IMR-90 (cell line): ENCODE measurements around the gene PNKD. TPM values are rescaled to one million over a fixed set of nuclear protein-coding genes. Genes with fewer than 3 reads are reported as not detected.

Experiments
- ATAC-seq: fragments of 200-7000 bp; cut with Tn5 transposase; 2 replicates; pipeline ENCODE4 v1.9.1; 2020; ENCODE audit warnings: low read depth, mild to moderate bottlenecking, moderate library complexity
- BruUV-seq: library from RNA; stranded (reverse); fragments of 400-500 nt; replicated peaks from 2 replicates; lab custom pipeline; 2021; lab: Mats Ljungman, UMichigan
- CTCF ChIA-PET: fragments of 300-600 bp; formaldehyde crosslinking; extraction: SDS; loops from one replicate; lab custom pipeline; 2021; ENCODE audit warnings: antibody characterized with exemption; lab: Yijun Ruan, JAX
- POLR2A ChIA-PET: fragments of 300-600 bp; sonication (Branson Sonifier 250); formaldehyde crosslinking; loops from one replicate; lab custom pipeline; 2022; ENCODE audit warnings: antibody characterized with exemption; ENCODE audit not compliant: unreplicated experiment; lab: Charles Lee
- DNase-seq: peaks from one replicate; pipeline ENCODE4 v3.0.0; 2013
- H2AFZ ChIP-seq: replicated peaks from 2 replicates; pipeline ENCODE3; 2013; ENCODE audit warnings: low read length, mild to moderate bottlenecking; ENCODE audit not compliant: poor library complexity
- H2AK5ac ChIP-seq: 2 replicates; pipeline ENCODE4 v1.6.1; 2013; ENCODE audit warnings: low read depth, low read length, inconsistent platforms
- H2AK9ac ChIP-seq: replicated peaks from 2 replicates; pipeline ENCODE3; 2013; ENCODE audit warnings: mild to moderate bottlenecking, low read depth, low read length, moderate library complexity; ENCODE audit not compliant: poor library complexity
- H2BK120ac ChIP-seq: 2 replicates; pipeline ENCODE4 v1.6.1; 2013; ENCODE audit warnings: low read depth, low read length, inconsistent platforms
- H2BK15ac ChIP-seq: 3 replicates; pipeline ENCODE4 v1.6.1; 2013; ENCODE audit warnings: low read depth, low read length, inconsistent platforms
- H2BK20ac ChIP-seq: 2 replicates; pipeline ENCODE4 v1.6.1; 2013; ENCODE audit warnings: low read depth, mild to moderate bottlenecking, inconsistent platforms, low read length, moderate library complexity
- H2BK5ac ChIP-seq: 2 replicates; pipeline ENCODE4 v1.6.1; 2013; ENCODE audit warnings: mild to moderate bottlenecking, low read depth, low read length, inconsistent platforms; ENCODE audit not compliant: poor library complexity, severe bottlenecking
- H3K14ac ChIP-seq: replicated peaks from 2 replicates; pipeline ENCODE4 v1.6.1; 2013; ENCODE audit warnings: low read depth, low read length, inconsistent platforms
- H3K18ac ChIP-seq: 2 replicates; pipeline ENCODE4 v1.6.1; 2013; ENCODE audit warnings: low read depth, low read length, control low read depth
- H3K23ac ChIP-seq: 2 replicates; pipeline ENCODE4 v1.6.1; 2013; ENCODE audit warnings: low read depth, low read length, inconsistent platforms
- H3K27ac ChIP-seq: 2 replicates; pipeline ENCODE4 v1.5.1; 2013; ENCODE audit warnings: mild to moderate bottlenecking, control low read depth, low read length; ENCODE audit not compliant: insufficient read depth
- H3K27me3 ChIP-seq: 2 replicates; pipeline ENCODE4 v1.6.1; 2013; ENCODE audit warnings: low read length; ENCODE audit not compliant: control insufficient read depth, insufficient read depth
- H3K36me3 ChIP-seq: 2 replicates; pipeline ENCODE4 v1.6.1; 2013; ENCODE audit warnings: low read length, mixed read lengths; ENCODE audit not compliant: control insufficient read depth, insufficient read depth
- H3K4ac ChIP-seq: 2 replicates; pipeline ENCODE4 v1.6.1; 2013; ENCODE audit warnings: low read depth, low read length, inconsistent platforms
- H3K4me1 ChIP-seq: 2 replicates; pipeline ENCODE4 v1.6.1; 2013; ENCODE audit warnings: low read length, mixed read lengths; ENCODE audit not compliant: control insufficient read depth, insufficient read depth
- H3K4me2 ChIP-seq: 2 replicates; pipeline ENCODE4 v1.6.1; 2013; ENCODE audit warnings: low read depth, mild to moderate bottlenecking, control low read depth, low read length, moderate library complexity
- H3K4me3 ChIP-seq: 2 replicates; pipeline ENCODE4 v1.5.1; 2013; ENCODE audit warnings: low read depth, mild to moderate bottlenecking, control low read depth, low read length, moderate library complexity; ENCODE audit not compliant: insufficient read depth
- H3K56ac ChIP-seq: 2 replicates; pipeline ENCODE4 v1.6.1; 2013; ENCODE audit warnings: low read length, inconsistent platforms; ENCODE audit not compliant: insufficient read depth; ENCODE audit errors: extremely low read depth
- H3K79me1 ChIP-seq, 2 experiments: 2 replicates each; pipeline ENCODE4 v1.6.1; 2013; ENCODE audit warnings: low read length in 2 of 2, inconsistent platforms in 1 of 2, low read depth in 1 of 2
- H3K9ac ChIP-seq: 2 replicates; pipeline ENCODE4 v1.6.1; 2013; ENCODE audit warnings: low read depth, low read length, control low read depth
- H3K9me1 ChIP-seq: 2 replicates; pipeline ENCODE4 v1.6.1; 2013; ENCODE audit warnings: low read length, inconsistent platforms; ENCODE audit not compliant: insufficient read depth
- H3K9me3 ChIP-seq: 2 replicates; pipeline ENCODE4 v1.6.1; 2013; ENCODE audit warnings: low read length; ENCODE audit not compliant: control insufficient read depth, insufficient read depth
- H4K20me1 ChIP-seq: 2 replicates; pipeline ENCODE4 v1.6.1; 2013; ENCODE audit warnings: low read length, inconsistent platforms; ENCODE audit not compliant: insufficient read depth
- H4K5ac ChIP-seq: 2 replicates; pipeline ENCODE4 v1.6.1; 2013; ENCODE audit warnings: mild to moderate bottlenecking, low read depth, low read length, control low read depth
- H4K8ac ChIP-seq, 2 experiments: 2 replicates each; pipeline ENCODE4 v1.6.1; 2013; ENCODE audit warnings: low read depth in 2 of 2, low read length in 2 of 2, control low read depth in 1 of 2, inconsistent platforms in 1 of 2
- H4K91ac ChIP-seq: 2 replicates; pipeline ENCODE4 v1.6.1; 2013; ENCODE audit warnings: low read depth, low read length, inconsistent platforms; ENCODE audit not compliant: insufficient read depth
- BHLHE40 ChIP-seq: fragments of 150-350 bp; IDR thresholded peaks from 2 replicates; pipeline ENCODE4 v1.6.1; 2016; ENCODE audit warnings: mild to moderate bottlenecking, low read depth, low read length
- FOS ChIP-seq: fragments of 150-350 bp; IDR thresholded peaks from 2 replicates; pipeline ENCODE4 v1.6.1; 2016; ENCODE audit warnings: low read depth, low read length
- MAZ ChIP-seq: IDR thresholded peaks from 2 replicates; pipeline ENCODE4 v1.6.1; 2012; ENCODE audit warnings: low read depth, mild to moderate bottlenecking, low read length, improper control_type of control experiment, moderate library complexity, borderline replicate concordance
- NFE2L2 ChIP-seq: fragments of 150-350 bp; IDR thresholded peaks from 2 replicates; pipeline ENCODE4 v1.6.1; 2016; ENCODE audit warnings: low read depth, mild to moderate bottlenecking, low read length
- POLR2A ChIP-seq: IDR thresholded peaks from 2 replicates; pipeline ENCODE4 v1.6.1; 2012; ENCODE audit warnings: mild to moderate bottlenecking, low read depth, low read length
- RAD21 ChIP-seq: IDR thresholded peaks from 2 replicates; pipeline ENCODE4 v1.6.1; 2012; ENCODE audit warnings: low read length, improper control_type of control experiment
- RCOR1 ChIP-seq: IDR thresholded peaks from 2 replicates; pipeline ENCODE4 v1.6.1; 2012; ENCODE audit warnings: mild to moderate bottlenecking, low read length, improper control_type of control experiment; ENCODE audit not compliant: insufficient replicate concordance
- WGBS, 2 experiments: methylation state at CpG; one replicate each; pipeline versions ENCODE4 v1.1.5 to v1.1.7; 2013; ENCODE audit warnings: missing lambda C conversion rate in 2 of 2; ENCODE audit not compliant: insufficient read length in 1 of 2; ENCODE audit errors: extremely low coverage in 2 of 2; 5-methylcytosine and 5-hydroxymethylcytosine counted together
- dilution Hi-C: fragments of 300-500 bp; cut with HindIII; formaldehyde crosslinking; loops from one replicate; pipeline ENCODE4 v1.14.3; 2018; ENCODE audit warnings: low sequenced_read_pairs; ENCODE audit not compliant: unreplicated experiment
- in situ Hi-C: fragments of 300-500 bp; cut with MboI; formaldehyde crosslinking; loops from 3 replicates; pipeline ENCODE4 v1.14.3; 2019; ENCODE audit warnings: low sequenced_read_pairs, inconsistent platforms, mixed read lengths
- intact Hi-C: fragments of 100-400 bp; cut with micrococcal nuclease; formaldehyde crosslinking; loops from 2 replicates; pipeline ENCODE4 v1.10.0; 2022
- polyA plus RNA-seq, 3 experiments: library from polyadenylated mRNA; depleted of rRNA; stranded (reverse); fragments of >200 nt; gene quantifications; 2 replicates each; pipeline ENCODE4 v1.2.3, GENCODE V29; 2012; ENCODE audit warnings: low replicate concordance in 1 of 3
- total RNA-seq: library from RNA; depleted of rRNA; stranded (reverse); fragments of >200 nt; gene quantifications from 2 replicates; pipeline ENCODE4 v1.2.3, GENCODE V29; 2012

Gene PNKD
- total and polyA plus RNA-seq, 2 of the 4 experiments (the other 2 are of a cell fraction) = 19.2 to 68.5 TPM

DNA sequence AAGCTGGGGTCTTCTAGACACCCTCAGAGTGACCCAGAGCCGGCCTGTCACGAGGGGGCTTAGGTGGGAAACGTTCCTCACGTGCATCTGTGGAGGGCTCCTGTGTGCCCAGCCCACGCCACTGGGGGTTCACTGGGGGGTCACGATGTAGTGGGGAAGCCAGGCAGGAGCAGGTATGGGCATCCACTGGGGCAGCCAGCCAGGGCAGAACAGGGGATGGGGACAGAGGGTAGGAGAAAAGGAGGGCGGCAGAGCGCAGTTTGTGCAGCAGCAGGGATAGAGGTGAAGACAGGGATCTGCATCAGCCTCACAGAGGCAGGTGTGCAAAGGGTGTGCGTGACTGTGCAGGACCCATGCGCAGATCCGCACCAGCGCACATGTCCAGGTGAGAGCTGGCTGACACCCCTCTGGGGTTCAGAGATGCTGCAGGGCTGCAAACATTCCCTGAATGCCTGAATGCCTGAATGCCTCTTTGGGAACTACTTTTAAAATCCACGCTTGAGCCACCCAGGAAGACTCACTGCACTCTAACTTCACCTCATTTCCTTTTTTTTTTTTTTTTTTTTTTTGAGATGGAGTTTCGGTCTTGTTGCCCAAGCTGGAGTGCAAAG is 10.0 kb downstream of the PNKD start:
- H3K79me1 ChIP-seq = peaks cover 12 to 90% of the 10 kb centered on the region in 2 experiments
- H2BK5ac ChIP-seq = no peak overlapping the region
- no peak overlapping the region for H3K4ac ChIP-seq
- intact Hi-C loops = no loop called here
- WGBS, 2 experiments = 96% methylated on average over 10 of the region's 14 CpGs; no CpG with 5 or more reads in 1 of the 2 experiments
- H2BK20ac ChIP-seq = no peak overlapping the region
- no peak overlapping the region for H3K9ac ChIP-seq
- H3K4me3 ChIP-seq = no peak overlapping the region
- no peaks in the 10 kb centered on the region for H3K9me1 ChIP-seq
- H3K4me2 ChIP-seq = no peak overlapping the region
- BruUV-seq = no TSS peak
- no peak overlapping the region for H2AK5ac ChIP-seq
- CTCF ChIA-PET = no interaction called here
- dilution Hi-C loops = no loop called here
- H4K8ac ChIP-seq = no peak overlapping the region
- H2AFZ ChIP-seq = no peak overlapping the region
- no peak for DNase-seq
- POLR2A ChIA-PET = no interaction called here
- H2AK9ac ChIP-seq = no peak overlapping the region
- H3K23ac ChIP-seq = no peak overlapping the region
- peaks cover 57% of the 10 kb centered on the region for H3K36me3 ChIP-seq
- H3K9me3 ChIP-seq = no peaks in the 10 kb centered on the region
- peaks cover 23% of the 10 kb centered on the region for H3K4me1 ChIP-seq
- in situ Hi-C loops = no loop called here
- H3K27me3 ChIP-seq = no peaks in the 10 kb centered on the region
- H3K18ac ChIP-seq = no peak overlapping the region
- no peak for ATAC-seq
- H4K91ac ChIP-seq = no peak overlapping the region
- TF ChIP-seq POLR2A (no peak), FOS (no peak), NFE2L2 (no peak), MAZ (no peak), RCOR1 (no peak), RAD21 (no peak), BHLHE40 (no peak)
- H3K14ac ChIP-seq = no peak overlapping the region
- no peak overlapping the region for H4K5ac ChIP-seq
- no peak overlapping the region for H3K56ac ChIP-seq
- H2BK15ac ChIP-seq = no peak overlapping the region
- no peak overlapping the region for H3K27ac ChIP-seq
- no peak overlapping the region for H2BK120ac ChIP-seq
- H4K20me1 ChIP-seq = peaks cover 14% of the 10 kb centered on the region
